Ecto neural progenitor cell (in vitro differentiated cells): Measurements from ENCODE around the gene RPS6KC1.
"Not testable (repeated sequence)": the region's sequence is repeated elsewhere in the genome, so short reads cannot be mapped to it uniquely, and the experiment has no call there.

ENCODE experiments used
- DNase-seq: peaks from one replicate; pipeline ENCODE4 v3.0.0-alpha.2; 2018; ENCODE audit warnings: low spot score

The RPS6KC1 gene

DNA sequence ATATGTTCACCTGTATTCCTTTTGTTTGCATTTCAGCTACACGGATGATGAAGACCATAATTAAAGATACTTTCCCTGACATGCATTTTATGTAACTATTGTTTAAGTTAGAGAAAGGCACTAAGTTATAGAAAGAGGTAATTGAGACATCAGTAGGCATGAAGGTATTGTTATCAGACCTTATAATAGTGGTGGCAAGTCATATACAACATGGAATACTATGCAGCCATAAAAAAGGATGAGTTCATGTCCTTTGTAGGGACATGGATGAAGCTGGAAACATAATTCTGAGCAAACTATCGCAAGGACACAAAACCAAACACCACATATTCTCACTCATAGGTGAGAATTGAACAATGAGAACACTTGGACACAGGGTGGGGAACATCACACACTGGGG is 109.4 kb downstream of the RPS6KC1 start:
- DNase-seq = not testable (repeated sequence)

DNA sequence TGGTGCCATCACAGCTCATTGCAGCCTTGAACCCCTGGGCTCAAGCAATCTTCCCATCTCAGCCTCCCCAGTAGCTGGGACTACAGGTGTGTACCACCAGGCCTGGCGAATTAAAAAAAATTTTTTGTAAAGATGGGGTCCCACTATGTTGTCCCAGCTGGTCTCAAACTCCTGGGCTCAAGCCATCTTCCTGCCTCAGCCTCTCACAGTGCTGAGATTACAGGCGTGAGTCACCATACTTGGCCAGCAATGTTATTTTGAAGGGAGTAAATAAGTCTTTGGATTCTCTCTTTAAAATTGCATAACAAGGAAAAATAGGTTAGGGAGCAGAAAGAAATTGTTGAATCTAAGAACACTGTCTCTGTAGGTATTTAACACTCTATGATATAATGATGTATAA is 111.3 kb downstream of the RPS6KC1 start:
- DNase-seq = no peak

DNA sequence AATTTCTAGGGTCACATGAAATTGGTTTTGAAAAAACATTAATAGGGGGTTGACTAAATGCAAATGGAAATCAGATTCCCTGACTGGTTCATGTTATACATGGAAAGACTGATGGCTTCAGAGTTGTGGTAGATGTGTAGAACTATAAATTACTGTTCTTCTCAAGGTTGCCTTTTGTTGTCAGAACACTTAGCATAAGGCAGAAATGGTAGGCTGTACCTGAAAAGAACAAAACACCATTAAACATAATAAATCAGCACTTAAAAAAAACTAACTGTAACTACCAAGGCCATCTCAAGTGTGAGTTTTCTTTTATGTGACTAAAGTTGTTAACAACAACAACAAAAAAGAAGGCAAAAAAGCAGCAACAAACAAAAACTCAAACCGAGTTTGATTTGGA is 111.8 kb downstream of the RPS6KC1 start:
- DNase-seq = no peak

DNA sequence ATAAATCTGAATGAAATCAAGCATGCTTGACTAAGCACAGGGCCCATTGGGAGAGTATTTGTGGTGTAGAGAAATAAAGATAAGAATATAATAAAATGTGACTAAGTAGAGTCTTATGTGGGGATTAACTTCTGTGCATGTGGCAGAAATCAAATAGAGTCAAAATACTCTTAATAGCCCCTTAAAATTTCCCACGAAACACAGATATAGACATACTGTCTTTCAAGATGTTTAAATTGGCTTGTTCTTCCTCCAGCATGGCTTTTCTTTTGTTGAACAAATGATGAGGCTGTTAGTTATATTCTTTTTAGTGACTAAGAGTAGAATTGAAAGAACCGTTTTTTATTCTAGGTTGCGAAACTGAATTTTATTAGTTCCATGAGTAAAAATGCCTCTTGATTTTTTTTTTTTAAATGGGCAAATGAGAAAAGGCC is 112.3 kb downstream of the RPS6KC1 start:
- DNase-seq = no peak

DNA sequence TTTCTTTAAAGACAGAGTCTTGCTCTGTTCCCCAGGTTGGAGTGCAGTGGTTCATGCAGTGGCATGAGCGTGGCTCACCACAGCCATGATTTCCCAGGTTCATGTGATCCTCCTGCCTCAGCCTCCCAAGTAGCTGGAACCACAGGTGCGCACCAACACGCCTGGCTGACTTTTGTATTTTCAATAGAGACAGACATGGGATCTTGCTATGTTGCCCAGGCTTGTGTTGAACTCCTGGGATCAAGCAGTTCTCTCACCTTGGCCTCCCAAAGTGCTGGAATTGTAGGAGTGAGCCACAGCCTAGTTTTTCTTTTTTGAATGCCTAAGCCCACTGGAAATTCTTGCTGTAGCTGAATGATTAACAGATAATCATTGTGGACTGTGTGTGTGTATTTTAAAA is 113.5 kb downstream of the RPS6KC1 start:
- no peak for DNase-seq

DNA sequence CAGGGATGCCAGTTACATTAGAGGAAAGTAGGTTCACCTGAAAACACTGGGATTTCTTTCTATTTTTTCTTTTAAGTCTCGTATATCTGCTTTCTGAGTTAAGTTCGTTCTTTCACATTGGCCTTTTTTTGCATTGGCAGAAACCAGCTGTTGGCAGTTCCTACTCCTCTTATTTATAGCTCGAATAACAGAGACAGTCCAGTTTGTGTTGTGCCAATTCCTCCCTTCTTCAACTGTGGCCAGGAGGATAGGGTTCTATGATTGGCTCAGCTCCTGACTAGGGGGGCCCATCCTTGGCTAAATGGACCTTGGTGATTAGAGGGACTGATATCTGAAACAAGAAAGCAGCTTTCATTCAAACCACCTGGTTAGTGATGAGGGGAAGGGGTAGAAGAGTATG is 115.8 kb downstream of the RPS6KC1 start:
- no peak for DNase-seq

DNA sequence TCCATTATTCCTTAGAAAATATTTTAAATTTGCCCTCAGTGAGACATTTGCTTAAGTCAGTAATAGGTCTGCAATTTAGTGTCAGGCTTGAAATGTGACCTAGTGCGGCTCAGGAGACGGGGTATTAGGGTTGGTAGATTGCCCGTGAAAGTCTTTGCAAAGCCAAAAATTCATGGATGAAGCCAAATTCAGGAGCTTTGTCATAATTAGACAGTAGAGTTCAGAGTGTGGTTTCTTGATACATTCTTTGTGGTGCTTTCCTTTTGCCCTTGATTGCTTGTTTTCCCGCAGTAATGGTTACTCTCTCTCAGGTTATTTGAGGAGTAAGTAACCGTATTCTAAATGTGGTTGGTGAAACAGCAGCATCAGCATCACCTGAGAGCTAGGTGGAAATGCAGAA is 120.7 kb downstream of the RPS6KC1 start:
- no peak for DNase-seq

DNA sequence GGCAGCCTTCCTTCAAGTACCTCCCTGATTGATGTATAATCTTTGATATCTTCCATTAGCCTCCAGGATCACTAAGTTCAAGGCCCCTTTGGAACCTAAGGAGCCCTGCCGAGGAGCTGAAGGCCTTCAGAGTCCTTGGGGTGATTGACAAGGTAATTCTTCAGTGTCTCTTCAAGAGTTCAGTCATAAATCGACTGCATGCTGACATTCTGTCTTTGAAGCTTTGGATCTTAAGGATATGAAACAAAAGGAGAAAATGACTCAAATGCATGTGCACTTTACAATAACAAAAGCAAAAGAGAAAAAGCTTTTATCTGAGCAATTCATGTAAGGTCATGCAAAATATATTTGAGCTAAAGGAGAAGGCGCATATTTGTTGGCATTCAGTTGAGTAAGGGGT is 125.3 kb downstream of the RPS6KC1 start:
- no peak for DNase-seq

DNA sequence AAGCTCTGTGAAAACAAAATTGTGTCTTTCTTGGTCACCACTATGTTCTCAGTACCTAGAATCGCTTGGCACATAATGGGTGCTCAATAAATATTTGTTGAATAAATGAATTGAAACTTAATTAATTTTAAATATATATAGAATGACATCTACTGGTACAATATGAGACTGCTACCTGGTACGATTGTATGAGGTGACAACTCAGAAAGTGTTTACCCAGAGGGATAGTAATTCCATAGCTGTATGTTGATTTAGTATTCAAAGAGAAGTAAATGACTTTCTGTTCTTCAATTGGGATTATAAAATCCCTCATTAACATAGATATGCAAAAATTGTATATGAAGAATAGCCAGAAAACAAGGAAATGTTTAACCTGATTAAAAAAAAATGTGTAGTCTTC is 128.7 kb downstream of the RPS6KC1 start:
- DNase-seq = no peak

DNA sequence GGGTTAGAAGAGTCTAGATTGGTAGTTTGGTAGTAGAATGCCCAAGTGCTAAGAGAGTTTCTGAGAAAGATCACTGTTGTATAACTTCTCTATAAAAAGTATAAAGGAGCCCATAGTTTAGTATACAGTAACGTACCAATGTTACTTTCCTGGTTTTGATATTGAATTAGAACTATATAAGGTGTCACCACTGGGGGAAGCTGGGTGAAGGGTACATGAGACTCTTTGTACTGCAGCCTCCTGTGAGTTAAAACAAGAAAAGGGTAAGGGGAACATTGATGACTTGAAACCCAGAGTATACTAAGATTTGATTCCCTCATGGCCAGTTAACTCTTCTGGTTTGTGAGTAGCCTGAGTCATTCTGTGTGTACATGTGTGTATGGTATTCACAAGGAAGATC is 129.8 kb downstream of the RPS6KC1 start:
- DNase-seq = no peak

DNA sequence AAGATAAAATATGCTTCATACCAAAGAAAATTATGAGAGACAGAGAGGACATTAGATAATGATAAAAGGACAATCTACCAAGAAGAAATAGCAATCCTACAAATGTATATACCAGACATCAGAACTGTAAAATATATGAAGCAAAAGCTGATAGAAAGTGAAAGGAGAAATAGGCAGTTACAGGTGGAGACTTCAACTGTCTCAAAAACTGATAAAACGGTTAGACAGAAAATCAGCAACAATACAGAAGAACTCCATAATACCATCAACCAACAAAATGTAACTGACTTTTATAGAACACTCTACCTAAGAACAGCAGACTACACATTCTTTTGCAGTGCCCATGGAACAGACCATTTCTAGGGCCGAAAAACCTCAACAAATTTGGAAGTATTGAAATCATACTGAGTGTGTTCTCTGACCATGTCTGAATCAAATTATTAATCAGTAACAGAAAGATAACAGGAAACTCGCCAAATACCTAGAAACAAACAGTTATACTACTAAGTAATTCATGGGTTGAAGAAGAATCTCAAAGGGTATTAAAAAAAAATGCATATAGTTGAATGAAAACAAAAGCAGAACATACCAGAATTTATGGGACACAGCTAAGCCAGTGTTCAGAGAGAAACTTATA is 132.1 kb downstream of the RPS6KC1 start:
- no peak for DNase-seq

DNA sequence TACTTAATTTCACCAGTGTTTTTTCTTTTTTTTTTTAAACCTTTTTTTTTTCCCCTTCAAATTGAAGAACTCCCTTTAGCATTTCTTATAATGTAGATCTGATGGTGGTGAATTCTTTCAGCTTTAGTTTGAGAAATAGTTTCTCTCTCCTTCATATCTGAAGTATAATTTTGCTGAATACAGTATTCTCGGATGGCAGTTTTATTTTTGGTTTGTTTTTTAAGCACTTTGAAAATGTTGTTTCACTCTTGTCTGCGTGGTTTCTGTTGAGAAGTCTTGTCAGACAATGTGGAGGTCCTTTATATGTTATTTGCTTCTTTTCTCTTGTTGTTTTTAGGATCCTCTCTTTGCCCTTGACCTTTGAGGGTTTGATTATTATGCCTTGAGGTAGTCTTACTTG is 135.1 kb downstream of the RPS6KC1 start:
- no peak for DNase-seq

DNA sequence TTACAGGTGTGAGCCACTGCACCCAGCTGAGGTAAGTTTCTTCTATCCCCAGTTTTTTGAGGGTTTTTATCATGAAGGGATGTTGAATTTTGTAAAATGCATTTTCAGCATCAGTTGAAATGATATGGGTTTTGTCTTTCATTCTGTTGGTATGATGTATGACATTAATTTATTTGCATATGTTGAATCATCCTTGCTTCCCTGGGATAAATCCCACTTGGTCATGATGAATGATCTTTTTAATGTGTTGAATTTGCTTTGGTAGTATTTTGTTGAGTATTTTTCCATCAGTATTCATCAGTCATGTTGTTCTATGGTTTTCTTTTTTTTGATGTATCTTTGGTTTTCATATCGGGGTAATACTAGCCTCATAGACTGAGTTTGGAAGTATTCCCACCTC is 141.0 kb downstream of the RPS6KC1 start:
- DNase-seq = no peak

DNA sequence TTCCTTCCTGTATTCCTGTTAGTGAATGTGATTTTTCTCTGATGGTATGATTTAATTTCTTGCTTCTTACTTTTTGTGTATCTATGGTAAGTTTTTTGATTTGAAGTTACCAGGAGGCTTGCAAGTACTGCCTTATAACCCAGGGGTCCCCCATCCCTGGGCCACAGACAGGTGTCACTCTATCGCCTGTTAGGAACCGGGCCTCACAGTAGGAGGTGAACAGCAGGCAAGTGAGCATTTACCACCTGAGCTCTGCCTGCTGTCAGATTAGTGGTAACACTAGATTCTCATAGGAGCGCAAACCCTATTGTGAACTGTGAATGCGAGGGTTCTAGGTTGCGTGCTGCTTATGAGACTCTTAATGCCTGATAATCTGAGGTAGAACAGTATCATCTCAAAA is 143.3 kb downstream of the RPS6KC1 start:
- no peak for DNase-seq

DNA sequence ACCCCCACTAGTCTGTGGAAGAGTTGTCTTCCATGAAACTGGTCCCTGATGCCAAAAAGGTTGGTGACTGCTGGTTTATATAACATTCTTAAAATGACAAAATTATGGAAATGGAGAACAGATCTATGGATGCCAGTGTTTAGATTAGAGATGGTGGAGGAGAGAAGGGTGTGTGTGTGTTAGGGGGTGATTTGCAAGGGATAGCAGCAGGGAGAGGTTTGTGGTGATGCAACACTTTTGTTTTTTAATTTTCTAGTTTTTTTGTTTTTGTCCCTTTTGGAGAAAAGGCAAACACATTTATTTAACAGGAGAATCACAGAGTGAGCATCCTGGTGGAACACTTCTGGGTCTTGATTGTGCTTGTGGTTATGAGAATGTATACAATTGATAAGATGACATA is 143.8 kb downstream of the RPS6KC1 start:
- no peak for DNase-seq

DNA sequence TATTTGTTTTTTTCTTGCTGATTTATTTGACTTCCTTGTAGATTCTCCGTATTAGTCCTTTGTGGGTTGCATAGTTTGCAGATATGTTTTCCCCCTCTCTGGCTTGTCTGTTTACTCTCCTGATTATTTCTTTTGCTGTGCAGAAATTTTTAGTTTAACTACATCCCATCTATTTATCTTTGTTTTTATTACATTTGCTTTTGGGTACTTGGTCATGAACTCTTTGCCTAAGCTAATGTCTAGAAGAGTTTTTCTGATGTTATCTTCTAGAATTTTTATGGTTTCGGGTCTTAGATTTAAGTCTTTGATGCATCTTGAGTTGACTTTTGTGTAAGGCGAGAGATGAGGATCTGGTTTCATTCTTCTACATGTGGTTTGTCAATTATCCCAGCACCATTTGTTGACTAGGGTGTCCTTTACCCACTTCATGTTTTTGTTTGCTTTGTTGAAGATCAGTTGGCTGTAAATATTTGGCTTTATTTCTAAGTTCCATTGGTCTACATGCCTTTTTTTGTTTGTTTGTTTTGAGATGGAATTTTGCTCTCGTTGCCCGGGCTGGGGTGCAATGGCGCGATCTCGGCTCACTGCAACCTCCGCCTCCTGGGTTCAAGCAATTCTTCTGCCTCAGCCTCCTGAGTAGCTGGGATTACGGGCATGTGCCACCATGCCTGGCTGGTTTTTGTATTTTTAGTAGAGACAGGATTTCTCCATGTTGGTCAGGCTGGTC is 145.4 kb downstream of the RPS6KC1 start:
- not testable (repeated sequence) for DNase-seq

DNA sequence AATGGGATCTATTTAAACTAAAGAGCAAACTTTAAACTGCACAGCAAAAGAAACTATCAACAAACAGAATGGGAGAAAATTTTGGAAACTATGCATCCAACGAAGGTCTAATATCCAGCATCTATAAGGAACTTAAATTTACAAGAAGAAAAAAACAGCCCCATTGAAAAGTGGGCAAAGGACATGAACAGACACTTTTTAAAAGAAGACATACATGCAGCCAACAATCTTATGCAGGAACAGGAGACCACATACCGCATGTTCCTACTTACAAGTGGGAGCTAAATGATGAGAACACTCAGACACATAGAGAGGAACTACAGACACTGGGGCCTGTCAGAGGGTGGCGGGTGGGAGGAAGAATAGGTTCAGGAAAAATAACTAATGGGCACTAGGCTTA is 149.6 kb downstream of the RPS6KC1 start:
- no peak for DNase-seq

DNA sequence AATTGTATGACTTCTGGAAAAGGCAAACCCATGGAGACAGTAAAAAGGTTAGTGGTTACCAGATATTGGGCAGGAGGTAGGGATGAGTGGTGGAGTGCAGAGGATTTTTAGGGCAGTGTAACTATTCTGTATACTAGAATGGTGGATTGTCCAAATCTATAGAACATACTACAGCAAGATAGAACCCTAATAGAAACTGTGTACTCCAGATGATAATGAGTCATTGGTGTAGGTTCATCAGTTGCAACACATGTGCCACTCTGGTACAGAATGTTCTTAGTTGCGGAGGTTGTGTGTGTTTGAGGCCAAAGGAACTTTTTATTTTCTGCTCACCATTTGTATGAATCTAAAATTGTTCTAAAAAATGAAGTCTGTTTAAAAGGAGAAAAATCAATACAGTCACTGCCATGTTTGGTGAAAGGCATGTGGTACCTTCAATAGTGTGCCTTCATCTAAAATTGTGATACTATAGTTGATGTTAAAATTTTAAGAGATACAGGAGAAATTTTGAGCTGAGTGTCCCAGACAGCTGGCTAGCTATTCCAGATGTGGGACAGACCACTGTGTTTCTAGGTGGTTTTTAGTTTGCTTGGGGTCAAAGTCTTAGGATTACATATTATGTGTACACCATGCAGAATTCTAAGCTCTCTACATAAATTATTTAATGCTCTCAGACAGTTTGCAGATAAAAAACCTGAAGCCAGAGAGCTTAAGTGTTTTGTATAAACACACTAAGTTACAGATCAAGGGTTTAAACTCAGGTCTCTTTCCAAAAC is 150.5 kb downstream of the RPS6KC1 start:
- no peak for DNase-seq

DNA sequence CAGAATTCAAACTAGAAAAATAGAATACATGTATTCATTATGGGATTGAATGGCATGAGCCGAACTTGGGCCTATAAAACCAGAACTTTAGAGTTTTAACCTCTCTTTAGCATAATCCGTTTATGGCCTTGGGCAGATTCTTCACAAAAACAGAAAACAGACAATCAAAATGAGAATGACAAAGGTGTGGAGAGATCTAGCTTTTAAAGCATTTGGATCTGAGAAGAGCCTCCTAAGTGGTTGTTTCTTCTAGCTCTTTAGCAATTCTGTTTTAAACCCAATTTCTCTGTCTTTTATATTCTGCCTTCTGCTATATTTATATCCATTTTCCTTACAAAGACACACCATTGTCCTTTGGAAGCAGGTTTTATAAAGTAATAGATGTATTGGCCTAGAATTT is 160.2 kb downstream of the RPS6KC1 start:
- no peak for DNase-seq

DNA sequence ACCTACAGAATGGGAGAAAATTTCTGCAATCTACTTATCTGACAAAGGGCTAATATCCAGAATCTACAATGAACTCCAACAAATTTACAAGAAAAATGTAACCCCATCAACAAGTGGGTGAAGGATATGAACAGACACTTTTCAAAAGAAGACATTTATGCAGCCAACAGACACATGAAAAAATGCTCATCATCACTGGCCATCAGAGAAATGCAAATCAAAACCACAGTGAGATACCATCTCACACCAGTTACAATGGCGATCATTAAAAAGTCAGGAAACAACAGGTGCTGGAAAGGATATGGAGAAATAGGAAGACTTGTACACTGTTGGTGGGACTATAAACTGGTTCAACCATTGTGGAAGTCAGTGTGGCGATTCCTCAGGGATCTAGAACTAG is 168.0 kb downstream of the RPS6KC1 start:
- DNase-seq = not testable (repeated sequence)

DNA sequence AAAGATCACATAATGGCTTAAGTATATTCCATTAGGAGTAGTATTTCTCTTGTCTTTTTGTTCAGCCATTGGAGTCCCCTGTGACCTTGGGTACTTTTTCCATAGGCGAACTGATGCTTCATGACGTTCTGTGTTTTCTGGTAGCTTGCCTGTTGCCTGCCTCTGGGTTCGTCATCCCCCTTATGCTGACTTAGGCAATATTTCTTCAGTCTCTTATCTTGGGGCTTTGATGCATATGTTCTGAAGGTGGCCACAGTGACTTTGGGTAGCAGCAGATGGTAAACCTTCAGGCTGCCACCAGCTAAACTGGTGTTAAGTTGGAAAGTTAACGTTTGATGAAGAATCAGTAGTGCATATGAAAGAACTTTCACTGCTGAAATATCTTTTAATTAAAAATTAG is 170.2 kb downstream of the RPS6KC1 start:
- no peak for DNase-seq

DNA sequence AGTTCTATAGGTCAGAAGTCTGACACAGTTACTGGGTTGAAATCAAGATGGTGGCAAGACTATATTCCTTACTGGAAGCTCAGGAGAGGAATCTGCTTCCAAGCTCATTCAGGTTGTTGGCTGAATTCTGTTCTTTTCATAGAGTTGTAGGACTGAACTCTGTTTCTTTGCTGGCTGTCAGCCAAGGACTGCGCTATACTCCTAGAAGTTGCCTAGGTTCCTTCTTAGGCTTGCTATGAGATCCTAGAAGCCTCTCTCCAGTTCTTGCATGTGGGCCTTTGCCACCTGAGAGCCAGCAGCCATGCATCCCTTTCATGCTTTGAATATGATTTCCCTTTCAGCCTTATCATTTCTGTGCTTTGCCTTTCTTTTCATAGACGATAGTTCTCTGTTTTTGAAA is 176.4 kb downstream of the RPS6KC1 start:
- no peak for DNase-seq

DNA sequence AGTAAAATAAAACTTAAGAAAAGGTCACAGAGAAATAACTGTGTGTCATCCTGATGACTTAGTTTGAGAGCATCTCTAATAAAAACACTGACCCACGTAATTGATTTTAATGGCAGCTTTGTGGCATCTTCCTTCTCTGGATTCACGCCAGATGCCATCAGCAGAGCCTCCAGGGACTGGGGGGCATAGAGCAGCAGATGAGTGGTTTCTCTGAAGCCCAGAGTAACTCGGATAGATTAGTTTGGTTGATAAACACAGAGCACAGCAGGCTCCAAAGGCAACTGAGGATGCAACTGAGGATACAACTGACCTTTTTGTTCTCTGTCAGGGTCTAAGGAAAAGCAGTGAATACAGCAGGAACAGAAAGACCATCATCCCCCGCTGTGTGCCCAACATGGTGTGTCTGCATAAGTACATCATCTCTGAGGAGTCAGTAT is 180.8 kb downstream of the RPS6KC1 start:
- peak; percentile 53 for DNase-seq
